ENCODE data around the gene CFB.

DNA sequence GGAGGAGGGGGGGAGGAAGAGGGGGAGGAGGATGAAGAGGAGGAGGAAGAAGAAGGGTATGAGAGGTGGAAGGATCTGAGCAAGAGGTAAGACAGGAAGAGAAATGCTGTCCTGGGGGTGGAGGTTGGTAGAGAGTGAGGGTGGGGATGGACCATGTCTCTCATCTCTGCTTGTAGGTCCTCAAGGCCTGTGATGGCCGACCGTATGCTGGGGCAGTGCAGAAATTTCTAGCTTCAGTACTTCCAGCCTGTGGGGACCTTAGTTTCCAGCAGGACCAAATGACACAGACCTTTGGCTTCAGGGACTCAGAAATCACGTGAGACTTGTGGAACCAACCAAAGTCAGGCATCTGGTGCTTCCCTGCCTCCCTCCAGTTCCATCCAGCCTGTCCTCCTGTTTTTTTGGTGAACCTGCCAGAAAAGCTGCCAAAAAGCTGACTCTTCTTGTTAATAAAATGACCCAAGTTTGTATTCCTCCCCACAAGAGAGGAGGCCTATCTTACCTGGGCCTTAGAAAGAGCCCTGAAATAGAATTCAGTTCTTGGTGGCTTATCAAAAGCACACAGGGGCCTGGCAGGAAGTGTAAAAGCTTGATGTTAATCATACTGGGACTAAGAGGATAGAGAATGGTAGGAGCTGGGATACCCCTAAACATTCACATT, 33.5 kb downstream of the CFB start:
- TF ChIP-seq TCF7L2 (IDR thresholded peaks at IDR 0.05; ENCODE audit: low read depth, low read length): no peak
- TF ChIP-seq, protein P1, sequence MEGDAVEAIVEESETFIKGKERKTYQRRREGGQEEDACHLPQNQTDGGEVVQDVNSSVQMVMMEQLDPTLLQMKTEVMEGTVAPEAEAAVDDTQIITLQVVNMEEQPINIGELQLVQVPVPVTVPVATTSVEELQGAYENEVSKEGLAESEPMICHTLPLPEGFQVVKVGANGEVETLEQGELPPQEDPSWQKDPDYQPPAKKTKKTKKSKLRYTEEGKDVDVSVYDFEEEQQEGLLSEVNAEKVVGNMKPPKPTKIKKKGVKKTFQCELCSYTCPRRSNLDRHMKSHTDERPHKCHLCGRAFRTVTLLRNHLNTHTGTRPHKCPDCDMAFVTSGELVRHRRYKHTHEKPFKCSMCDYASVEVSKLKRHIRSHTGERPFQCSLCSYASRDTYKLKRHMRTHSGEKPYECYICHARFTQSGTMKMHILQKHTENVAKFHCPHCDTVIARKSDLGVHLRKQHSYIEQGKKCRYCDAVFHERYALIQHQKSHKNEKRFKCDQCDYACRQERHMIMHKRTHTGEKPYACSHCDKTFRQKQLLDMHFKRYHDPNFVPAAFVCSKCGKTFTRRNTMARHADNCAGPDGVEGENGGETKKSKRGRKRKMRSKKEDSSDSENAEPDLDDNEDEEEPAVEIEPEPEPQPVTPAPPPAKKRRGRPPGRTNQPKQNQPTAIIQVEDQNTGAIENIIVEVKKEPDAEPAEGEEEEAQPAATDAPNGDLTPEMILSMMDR (IDR thresholded peaks at IDR 0.05): no peak

Measured in Panc1 (cell line).